Peyer's patch (tissue), 4 donors: ENCODE data around the gene EPB41L4B.

Experiments
- POLR2A ChIP-seq, 2 donors: fragments of 450-650 bp; IDR thresholded peaks; one replicate each; pipeline ENCODE4 v1.5.1; 2017; ENCODE audit warnings: antibody characterized with exemption in 2 of 2, mild to moderate bottlenecking in 2 of 2, moderate library complexity in 2 of 2
- TF ChIP-seq, protein P1 (sequence below), 6 experiments: fragments of 450-650 bp in 4 of 6; fragments of 200-600 bp in 2 of 6; sonication (generic) in 1 of 6; IDR thresholded peaks; one replicate each; pipeline ENCODE4 v1.5.1; 2017 to 2019; ENCODE audit warnings: antibody characterized with exemption in 6 of 6, mild to moderate bottlenecking in 3 of 6, moderate library complexity in 1 of 6

DNA sequence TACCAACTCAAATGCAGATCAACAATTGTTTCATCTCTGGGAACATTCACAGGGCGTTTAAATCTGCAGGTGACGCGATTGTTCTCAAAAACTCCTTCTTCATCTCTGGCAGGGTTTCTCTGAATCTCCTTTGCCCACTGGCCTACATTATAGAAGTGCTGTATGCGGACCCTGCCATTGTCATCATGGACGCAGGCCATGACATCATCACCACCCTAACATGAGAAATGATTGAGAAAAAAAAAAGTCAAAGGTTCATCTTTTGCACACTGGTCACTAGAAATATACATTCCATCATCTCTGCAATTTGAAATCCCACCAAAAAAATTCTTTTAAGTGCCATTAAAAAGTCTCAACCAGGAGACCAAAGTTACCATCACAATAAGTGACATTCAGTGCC lies 179.5 kb downstream of the EPB41L4B start:
- TF ChIP-seq, protein P1, sequence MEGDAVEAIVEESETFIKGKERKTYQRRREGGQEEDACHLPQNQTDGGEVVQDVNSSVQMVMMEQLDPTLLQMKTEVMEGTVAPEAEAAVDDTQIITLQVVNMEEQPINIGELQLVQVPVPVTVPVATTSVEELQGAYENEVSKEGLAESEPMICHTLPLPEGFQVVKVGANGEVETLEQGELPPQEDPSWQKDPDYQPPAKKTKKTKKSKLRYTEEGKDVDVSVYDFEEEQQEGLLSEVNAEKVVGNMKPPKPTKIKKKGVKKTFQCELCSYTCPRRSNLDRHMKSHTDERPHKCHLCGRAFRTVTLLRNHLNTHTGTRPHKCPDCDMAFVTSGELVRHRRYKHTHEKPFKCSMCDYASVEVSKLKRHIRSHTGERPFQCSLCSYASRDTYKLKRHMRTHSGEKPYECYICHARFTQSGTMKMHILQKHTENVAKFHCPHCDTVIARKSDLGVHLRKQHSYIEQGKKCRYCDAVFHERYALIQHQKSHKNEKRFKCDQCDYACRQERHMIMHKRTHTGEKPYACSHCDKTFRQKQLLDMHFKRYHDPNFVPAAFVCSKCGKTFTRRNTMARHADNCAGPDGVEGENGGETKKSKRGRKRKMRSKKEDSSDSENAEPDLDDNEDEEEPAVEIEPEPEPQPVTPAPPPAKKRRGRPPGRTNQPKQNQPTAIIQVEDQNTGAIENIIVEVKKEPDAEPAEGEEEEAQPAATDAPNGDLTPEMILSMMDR (IDR thresholded peaks at IDR 0.05): no peak
- TF ChIP-seq POLR2A (IDR thresholded peaks at IDR 0.05): no peak
